IPS-18a (cell line): ENCODE measurements around the gene NLGN2.

Source experiments
- H3K27ac ChIP-seq: one replicate; pipeline ENCODE4 v1.5.1; 2013; ENCODE audit warnings: low read length
- H3K27me3 ChIP-seq: one replicate; pipeline ENCODE4 v1.6.1; 2013; ENCODE audit warnings: mild to moderate bottlenecking, low read length; ENCODE audit not compliant: control insufficient read depth, insufficient read depth
- H3K36me3 ChIP-seq: one replicate; pipeline ENCODE4 v1.6.1; 2013; ENCODE audit warnings: low read depth, low read length; ENCODE audit not compliant: control insufficient read depth
- H3K4me1 ChIP-seq: one replicate; pipeline ENCODE4 v1.6.1; 2013; ENCODE audit warnings: low read depth, low read length; ENCODE audit not compliant: control insufficient read depth
- H3K4me3 ChIP-seq: one replicate; pipeline ENCODE4 v1.5.1; 2013; ENCODE audit warnings: low read length
- H3K9ac ChIP-seq: one replicate; pipeline ENCODE4 v1.6.1; 2013; ENCODE audit warnings: mild to moderate bottlenecking, low read length, moderate library complexity
- H3K9me3 ChIP-seq: one replicate; pipeline ENCODE4 v1.6.1; 2013; ENCODE audit warnings: low read depth, low read length; ENCODE audit not compliant: control insufficient read depth

NLGN2 gene

GRCh38 chr17:7441266-7441665 lies 33.6 kb downstream of the NLGN2 start:
- H3K27me3 ChIP-seq, result peaks cover 63% of the 10 kb centered on the region
- H3K9ac ChIP-seq, result peak overlapping the region; percentile 85
- H3K4me1 ChIP-seq, result peaks cover 22% of the 10 kb centered on the region
- peak overlapping the region; percentile 91 for H3K4me3 ChIP-seq
- no peaks in the 10 kb centered on the region for H3K9me3 ChIP-seq
- no peak overlapping the region for H3K27ac ChIP-seq
- no peaks in the 10 kb centered on the region for H3K36me3 ChIP-seq

GRCh38 chr17:7442142-7442541 lies 34.5 kb downstream of the NLGN2 start:
- Histone ChIP-seq H3K4me1 (peaks cover 21% of the 10 kb centered on the region), H3K27ac (no peak overlapping the region), H3K36me3 (no peaks in the 10 kb centered on the region), H3K9me3 (no peaks in the 10 kb centered on the region), H3K9ac (no peak overlapping the region), H3K4me3 (no peak overlapping the region), H3K27me3 (peaks cover 57% of the 10 kb centered on the region)

GRCh38 chr17:7443499-7444485 lies 36.1 kb downstream of the NLGN2 start:
- Histone ChIP-seq H3K9ac (no peak overlapping the region), H3K9me3 (no peaks in the 10 kb centered on the region), H3K36me3 (no peaks in the 10 kb centered on the region), H3K27ac (no peak overlapping the region), H3K4me1 (peaks cover 13% of the 10 kb centered on the region), H3K27me3 (peaks cover 41% of the 10 kb centered on the region), H3K4me3 (no peak overlapping the region)

DNA sequence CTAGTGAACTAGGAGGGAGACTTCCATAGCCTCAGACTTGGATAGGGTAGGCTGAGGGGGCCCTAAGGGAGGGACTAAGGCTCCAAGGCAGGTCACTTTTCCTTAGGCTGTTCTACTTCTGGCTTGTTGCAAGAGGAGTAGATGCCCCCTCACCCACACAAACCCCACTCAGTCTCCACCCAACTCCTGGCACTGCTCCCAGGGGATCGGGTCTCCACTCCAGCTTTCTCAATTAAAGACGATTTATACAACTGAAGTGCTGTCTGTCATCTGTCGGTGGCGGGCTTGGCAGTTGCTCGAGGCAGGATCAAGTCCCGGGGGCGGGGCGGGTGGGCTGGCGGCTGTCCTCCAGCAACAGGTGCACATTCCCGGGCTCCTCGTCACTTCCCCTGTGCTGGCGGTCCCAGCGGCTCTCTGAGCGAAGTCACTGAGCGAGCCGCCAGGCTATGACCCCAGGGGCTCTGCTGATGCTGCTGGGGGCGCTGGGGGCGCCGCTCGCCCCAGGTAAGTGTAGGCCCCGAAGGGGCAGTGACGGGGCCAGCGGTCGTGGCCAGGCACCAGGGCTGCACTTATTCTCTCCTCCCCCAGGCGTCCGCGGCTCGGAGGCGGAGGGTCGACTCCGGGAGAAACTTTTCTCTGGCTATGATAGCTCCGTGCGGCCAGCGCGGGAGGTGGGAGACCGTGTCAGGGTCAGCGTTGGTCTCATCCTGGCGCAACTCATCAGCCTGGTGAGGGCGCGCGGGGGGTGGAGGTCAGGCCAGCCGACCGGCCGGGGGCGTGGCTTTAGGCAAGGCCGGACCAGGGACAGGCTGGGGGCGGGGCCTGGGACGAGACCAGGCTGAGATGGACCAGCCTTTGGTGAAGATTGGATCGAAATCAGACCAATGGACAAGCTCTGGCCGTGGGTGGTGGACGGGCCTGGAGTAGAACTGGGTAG lies 37.3 kb downstream of the NLGN2 start, which contains the start of gene CHRNB1:
CHRNB1 (plus strand) TSS at position 380 of the 937 bp plus-strand sequence; CDS start at position 447, 67 bp downstream.
- Histone ChIP-seq H3K9ac (peak within 1 kb of the TSS; percentile 14), H3K4me1 (peaks cover 13% of the 10 kb centered on the region), H3K27me3 (peaks cover 29% of the 10 kb centered on the region), H3K4me3 (peak within 1 kb of the TSS; percentile 67), H3K9me3 (no peaks in the 10 kb centered on the region), H3K27ac (no peak within 1 kb of the TSS), H3K36me3 (no peaks in the 10 kb centered on the region)

DNA sequence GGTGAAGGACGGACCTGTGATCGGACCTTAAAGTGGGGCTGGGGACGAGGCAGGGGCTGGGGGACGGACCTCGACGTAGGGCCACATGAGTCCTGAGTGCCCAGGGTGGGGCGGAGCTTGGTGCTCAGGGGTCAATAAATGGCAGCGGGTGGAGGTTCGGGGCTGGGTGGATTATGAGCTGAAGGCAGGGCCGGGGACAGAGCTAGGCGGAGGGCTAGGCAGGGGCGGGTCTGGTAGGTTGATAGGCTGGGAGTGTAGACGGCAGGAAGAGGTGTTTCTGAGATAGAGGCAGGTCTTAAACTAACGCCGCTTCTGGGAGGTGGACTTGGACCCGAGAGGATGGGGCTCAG lies 37.9 kb downstream of the NLGN2 start:
- no peak overlapping the region for H3K27ac ChIP-seq
- H3K36me3 ChIP-seq, result no peaks in the 10 kb centered on the region
- H3K4me1 ChIP-seq, result peaks cover 13% of the 10 kb centered on the region
- peak overlapping the region; percentile 14 for H3K9ac ChIP-seq
- no peaks in the 10 kb centered on the region for H3K9me3 ChIP-seq
- H3K27me3 ChIP-seq, result peaks cover 29% of the 10 kb centered on the region
- peak overlapping the region; percentile 67 for H3K4me3 ChIP-seq

DNA sequence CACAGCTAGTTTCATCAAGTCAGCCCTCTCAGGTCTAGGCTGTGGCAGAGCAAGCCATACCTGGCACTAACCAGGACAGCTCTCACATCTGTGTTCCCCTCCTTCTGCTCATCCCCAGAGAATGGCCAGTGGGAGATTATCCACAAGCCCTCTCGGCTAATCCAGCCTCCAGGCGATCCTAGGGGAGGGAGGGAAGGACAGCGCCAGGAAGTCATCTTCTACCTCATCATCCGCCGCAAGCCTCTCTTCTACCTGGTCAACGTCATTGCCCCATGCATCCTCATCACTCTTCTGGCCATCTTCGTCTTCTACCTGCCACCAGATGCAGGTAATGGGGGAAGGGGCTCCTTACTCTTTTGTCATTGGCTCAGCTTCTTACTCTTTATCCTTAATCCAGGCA lies 40.8 kb downstream of the NLGN2 start:
- Histone ChIP-seq H3K27me3 (peaks cover 8% of the 10 kb centered on the region), H3K4me1 (peaks cover 5% of the 10 kb centered on the region), H3K27ac (no peak overlapping the region)

GRCh38 chr17:7459961-7460545 lies 52.4 kb downstream of the NLGN2 start:
- no peak overlapping the region for H3K4me3 ChIP-seq
- H3K9ac ChIP-seq, result no peak overlapping the region
- no peaks in the 10 kb centered on the region for H3K9me3 ChIP-seq
- H3K27ac ChIP-seq, result no peak overlapping the region
- no peaks in the 10 kb centered on the region for H3K36me3 ChIP-seq
- peaks cover 6% of the 10 kb centered on the region for H3K4me1 ChIP-seq
- no peaks in the 10 kb centered on the region for H3K27me3 ChIP-seq

More for the DNA sequence above, 40.8 kb downstream of the NLGN2 start:
- no peaks in the 10 kb centered on the region for H3K36me3 ChIP-seq
- H3K9me3 ChIP-seq, result no peaks in the 10 kb centered on the region
- no peak overlapping the region for H3K4me3 ChIP-seq
- H3K9ac ChIP-seq, result no peak overlapping the region

- Histone ChIP-seq H3K36me3 (no peaks in the 10 kb centered on the region), H3K4me3 (no peak overlapping the region), H3K27me3 (no peaks in the 10 kb centered on the region), H3K9ac (no peak overlapping the region), H3K4me1 (peaks cover 6% of the 10 kb centered on the region), H3K9me3 (no peaks in the 10 kb centered on the region), H3K27ac (no peak overlapping the region)
Observed at GRCh38 chr17:7460850-7461660, 53.4 kb downstream of the NLGN2 start.

- no peaks in the 10 kb centered on the region for H3K9me3 ChIP-seq
- peaks cover 6% of the 10 kb centered on the region for H3K4me1 ChIP-seq
- no peaks in the 10 kb centered on the region for H3K36me3 ChIP-seq
- no peaks in the 10 kb centered on the region for H3K27me3 ChIP-seq
- H3K4me3 ChIP-seq, result no peak overlapping the region
- H3K9ac ChIP-seq, result no peak overlapping the region
- H3K27ac ChIP-seq, result no peak overlapping the region
Observed at GRCh38 chr17:7462474-7463371, 55.1 kb downstream of the NLGN2 start.

- no peaks in the 10 kb centered on the region for H3K27me3 ChIP-seq
- H3K27ac ChIP-seq, result no peak overlapping the region
- no peak overlapping the region for H3K9ac ChIP-seq
- no peaks in the 10 kb centered on the region for H3K36me3 ChIP-seq
- H3K4me1 ChIP-seq, result peaks cover 6% of the 10 kb centered on the region
- H3K4me3 ChIP-seq, result no peak overlapping the region
- no peaks in the 10 kb centered on the region for H3K9me3 ChIP-seq
Observed at GRCh38 chr17:7463372-7463846, 55.8 kb downstream of the NLGN2 start.
